SKM-1 treated with dmso at 0.1 percent for 144 hours (cell line): ENCODE results near the gene MT1HL1.
"Not testable (repeated sequence)": the region's sequence is repeated elsewhere in the genome, so short reads cannot be mapped to it uniquely, and the experiment has no call there.

Source experiments
- DNase-seq: peaks from one replicate; lab custom pipeline; 2025; ENCODE audit not compliant: unreplicated experiment; lab: John Stamatoyannopoulos, UW

The MT1HL1 gene

DNA sequence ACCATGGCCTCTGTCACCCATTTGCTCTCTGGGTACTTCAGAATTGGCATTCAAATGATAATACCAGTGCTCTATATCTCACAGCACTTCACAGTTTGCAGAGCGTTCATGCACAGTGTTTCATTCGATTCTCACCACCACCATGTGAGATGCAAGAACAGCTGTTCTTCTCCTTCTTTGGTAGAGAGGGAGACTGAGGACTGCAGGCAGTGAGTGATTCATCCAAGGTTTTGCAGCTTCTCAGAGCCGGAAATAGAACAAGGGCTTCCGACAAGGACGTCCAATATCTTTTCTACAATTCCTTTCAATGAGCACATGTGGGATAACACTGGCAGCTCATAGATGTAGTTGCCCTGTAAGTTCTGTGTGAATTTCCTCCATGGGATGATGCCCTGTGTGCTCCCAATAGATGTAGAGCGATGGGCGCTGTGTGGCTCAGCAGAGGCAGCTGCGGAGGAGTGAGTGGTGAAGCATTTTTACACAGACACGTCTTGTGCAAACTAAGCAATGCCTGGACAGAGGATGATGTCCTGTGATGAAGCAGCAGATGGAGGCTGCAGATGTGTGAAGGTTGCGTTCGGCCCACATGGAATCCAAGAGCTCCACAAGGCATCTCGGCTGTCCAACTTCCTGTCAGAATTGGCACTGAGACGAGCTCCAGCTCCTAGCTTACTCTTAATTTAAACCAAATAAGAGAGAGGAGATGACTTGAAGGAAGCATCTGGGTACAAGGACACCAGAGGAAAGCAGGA lies 24.9 kb downstream of the MT1HL1 start:
- DNase-seq, result no peak

DNA sequence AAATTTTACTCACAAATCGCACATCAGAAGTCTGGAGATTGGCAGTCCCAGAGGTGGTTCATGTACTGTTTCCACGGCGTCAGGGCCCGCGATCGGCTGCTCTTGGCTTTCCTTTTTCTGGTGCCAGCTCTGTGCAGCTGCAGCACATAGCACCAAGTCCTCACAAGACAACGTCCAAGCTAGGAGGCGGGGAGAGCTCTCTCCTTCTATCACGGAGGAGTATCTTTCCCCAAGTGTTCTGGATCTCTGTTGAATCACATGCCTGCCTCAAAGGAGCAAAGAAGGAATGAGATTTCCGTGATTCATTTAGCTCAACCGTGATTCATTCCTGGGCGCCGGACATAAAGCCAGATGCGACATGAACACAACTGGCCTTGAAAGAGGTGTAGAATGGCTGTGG lies 25.5 kb downstream of the MT1HL1 start:
- no peak for DNase-seq

DNA sequence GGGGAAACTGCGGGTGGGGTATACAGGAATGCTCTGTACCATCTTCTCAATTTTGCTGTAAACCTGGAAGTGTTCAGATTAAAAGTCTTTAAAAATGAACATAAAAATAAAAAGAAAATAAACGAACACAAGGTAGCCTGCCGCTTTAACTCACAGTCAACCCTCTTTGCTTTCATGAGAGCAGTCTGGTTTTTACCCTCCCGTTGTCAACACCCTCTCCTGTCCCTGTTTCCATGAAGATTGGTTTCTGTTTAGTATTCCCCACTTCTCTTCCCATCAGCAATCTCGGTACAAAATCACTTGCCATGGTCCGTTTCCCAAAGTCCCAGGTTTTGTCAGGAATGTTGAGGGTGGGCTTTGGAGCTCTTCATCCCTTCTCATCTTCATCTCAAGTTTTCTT lies 28.8 kb downstream of the MT1HL1 start:
- no peak for DNase-seq

DNA sequence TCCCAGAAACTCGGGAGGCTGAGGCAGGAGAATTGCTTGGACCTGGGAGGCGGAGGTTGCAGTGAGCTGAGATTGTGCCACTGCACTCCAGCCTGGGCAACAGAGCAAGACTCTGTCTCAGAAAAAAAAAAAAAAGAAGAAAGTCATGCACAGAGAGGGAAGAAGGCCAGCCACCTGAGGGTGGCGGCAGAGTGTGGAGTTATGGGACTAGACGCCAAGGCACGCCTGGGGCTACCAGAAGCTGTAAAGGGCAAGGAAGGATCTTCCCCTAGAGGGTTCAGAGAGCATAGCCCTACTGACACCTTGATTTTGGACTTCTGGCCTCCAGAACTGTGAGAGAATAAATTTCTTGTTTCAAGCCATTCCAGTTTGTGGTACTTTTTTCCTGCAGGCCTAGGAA lies 30.2 kb downstream of the MT1HL1 start:
- DNase-seq, result not testable (repeated sequence)

DNA sequence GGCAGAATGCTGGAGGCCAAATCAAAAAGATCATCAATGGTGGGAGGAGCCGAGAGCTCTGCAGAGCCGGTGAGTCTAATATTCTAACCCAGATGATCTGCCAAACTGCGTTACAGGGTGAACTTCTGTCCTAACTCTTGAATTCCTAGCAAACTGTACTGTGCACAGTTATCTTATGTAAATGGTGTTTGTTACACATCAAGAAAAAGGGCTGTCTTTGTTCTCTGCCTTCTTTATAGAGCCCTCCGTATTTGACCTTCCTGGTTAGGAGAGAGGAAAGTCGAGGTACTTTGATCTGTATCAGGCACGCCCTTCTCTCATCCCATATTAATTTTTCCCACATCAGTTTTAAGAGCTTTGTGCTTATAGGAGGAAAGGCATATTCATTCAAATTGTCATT lies 37.6 kb downstream of the MT1HL1 start:
- DNase-seq, result no peak

DNA sequence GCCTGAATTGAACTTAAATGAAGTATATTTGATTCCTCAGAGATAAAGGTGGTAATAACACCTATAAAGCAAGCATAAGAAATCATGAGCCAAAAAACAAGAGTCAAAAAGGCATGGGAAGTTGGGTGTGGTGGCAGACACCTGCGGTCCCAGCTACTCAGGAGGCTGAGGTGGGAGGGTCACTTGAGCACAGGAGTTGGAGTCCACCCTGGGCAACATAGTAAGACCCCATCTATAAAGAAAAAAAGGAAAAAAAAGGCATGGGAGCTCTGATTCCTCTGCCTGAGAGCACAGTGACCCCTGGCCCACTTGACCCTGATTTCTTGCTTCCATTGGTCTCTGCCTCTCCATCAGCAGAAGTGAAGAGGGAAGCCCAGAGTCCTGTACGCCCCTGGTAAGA lies 40.3 kb downstream of the MT1HL1 start:
- no peak for DNase-seq

DNA sequence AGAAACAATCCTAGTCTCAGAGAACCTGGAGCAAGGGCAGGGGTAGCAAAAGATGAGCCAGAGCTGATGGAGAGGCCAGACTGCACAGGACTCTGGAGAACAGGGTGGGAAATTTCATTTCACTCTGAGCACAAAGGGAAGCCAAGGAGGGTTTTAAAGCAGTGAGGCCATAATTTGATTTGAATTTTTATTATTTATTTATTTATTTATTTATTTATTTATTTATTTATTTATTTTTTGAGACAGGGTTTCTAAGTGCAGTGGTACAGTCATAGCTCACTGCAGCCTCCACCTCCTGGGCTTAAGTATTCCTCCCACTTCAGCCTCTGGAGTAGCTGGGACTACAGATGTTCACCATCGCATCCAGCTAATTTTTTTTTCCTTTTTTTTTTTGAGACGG lies 45.1 kb downstream of the MT1HL1 start:
- no peak for DNase-seq

DNA sequence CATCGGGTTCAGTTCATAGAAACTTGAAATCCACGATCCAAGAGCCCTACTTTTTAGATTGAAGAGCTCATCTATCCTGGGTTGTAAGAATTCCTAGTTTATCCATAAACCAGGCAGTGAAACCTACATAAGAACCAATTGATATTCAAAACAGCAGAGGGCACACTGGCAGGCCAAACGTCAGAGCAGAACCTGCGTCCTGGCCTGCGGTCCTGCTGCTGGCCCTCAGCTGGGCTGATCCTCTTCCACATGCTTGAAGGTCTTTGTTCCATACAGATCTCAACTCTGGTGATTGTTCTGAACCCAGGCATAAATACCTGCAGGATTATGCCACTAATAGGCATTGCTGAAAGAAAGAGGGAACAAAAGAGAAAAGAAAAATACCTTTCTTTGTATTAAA lies 47.0 kb downstream of the MT1HL1 start:
- DNase-seq, result no peak
